Mucosa of rectum (tissue), 2 donors: ENCODE results near the gene CHGA.

ENCODE experiments used
- H3K27ac ChIP-seq, 2 donors: one replicate each; pipeline ENCODE4 v1.7.0; 2013; ENCODE audit warnings: inconsistent platforms in 2 of 2, low read depth in 2 of 2, low read length in 2 of 2
- H3K27me3 ChIP-seq, 2 donors: one replicate each; pipeline ENCODE4 v1.7.0; 2013; ENCODE audit warnings: low read length in 2 of 2; ENCODE audit not compliant: control insufficient read depth in 2 of 2, insufficient read depth in 2 of 2
- H3K36me3 ChIP-seq, 2 donors: one replicate each; pipeline ENCODE4 v1.7.0; 2013; ENCODE audit warnings: low read length in 2 of 2; ENCODE audit not compliant: control insufficient read depth in 2 of 2, insufficient read depth in 2 of 2
- H3K4me1 ChIP-seq, 2 donors: one replicate each; pipeline ENCODE4 v1.7.0; 2013; ENCODE audit warnings: low read length in 2 of 2, mild to moderate bottlenecking in 1 of 2; ENCODE audit not compliant: control insufficient read depth in 2 of 2, insufficient read depth in 2 of 2
- H3K4me3 ChIP-seq, 2 donors: one replicate each; pipeline ENCODE4 v1.7.0; 2013; ENCODE audit warnings: low read length in 2 of 2
- H3K9ac ChIP-seq, 2 donors: one replicate each; pipeline ENCODE4 v1.7.0; 2013; ENCODE audit warnings: low read length in 2 of 2, low read depth in 1 of 2, mild to moderate bottlenecking in 1 of 2
- H3K9me3 ChIP-seq, 2 donors: one replicate each; pipeline ENCODE4 v1.7.0; 2013; ENCODE audit warnings: low read length in 2 of 2; ENCODE audit not compliant: control insufficient read depth in 2 of 2
- donor health status: healthy.
- donor health status: Normal muscosa, but diverticular disease.

Gene CHGA

GRCh38 chr14:92976268-92976667 lies 53.3 kb downstream of the CHGA start:
- Histone ChIP-seq H3K4me3 (no peak overlapping the region), H3K9ac (no peak overlapping the region), H3K4me1 (no peaks in the 10 kb centered on the region), H3K36me3 (peaks cover 16 to 20% of the 10 kb centered on the region in 2 donors), H3K9me3 (peaks cover 0 to 9% of the 10 kb centered on the region in 2 donors), H3K27ac (no peak overlapping the region), H3K27me3 (no peaks in the 10 kb centered on the region)

- Histone ChIP-seq H3K4me3 (no peak overlapping the region), H3K27me3 (no peaks in the 10 kb centered on the region), H3K27ac (no peak overlapping the region), H3K9me3 (peaks cover 0 to 9% of the 10 kb centered on the region in 2 donors), H3K4me1 (no peaks in the 10 kb centered on the region), H3K9ac (no peak overlapping the region), H3K36me3 (peaks cover 16 to 26% of the 10 kb centered on the region in 2 donors)
Observed at GRCh38 chr14:92978229-92979021, 55.5 kb downstream of the CHGA start.

GRCh38 chr14:92980866-92981265 lies 57.9 kb downstream of the CHGA start:
- H3K27me3 ChIP-seq = no peaks in the 10 kb centered on the region
- peaks cover 16 to 24% of the 10 kb centered on the region in 2 donors for H3K36me3 ChIP-seq
- H3K9me3 ChIP-seq = peaks cover 0 to 9% of the 10 kb centered on the region in 2 donors
- H3K4me3 ChIP-seq = no peak overlapping the region
- no peaks in the 10 kb centered on the region for H3K4me1 ChIP-seq
- H3K27ac ChIP-seq = no peak overlapping the region
- no peak overlapping the region for H3K9ac ChIP-seq

GRCh38 chr14:92981726-92982125 lies 58.8 kb downstream of the CHGA start:
- no peak overlapping the region for H3K27ac ChIP-seq
- no peaks in the 10 kb centered on the region for H3K27me3 ChIP-seq
- no peak overlapping the region for H3K9ac ChIP-seq
- H3K4me3 ChIP-seq = no peak overlapping the region
- H3K36me3 ChIP-seq = peaks cover 10 to 19% of the 10 kb centered on the region in 2 donors
- peaks cover 0 to 7% of the 10 kb centered on the region in 2 donors for H3K9me3 ChIP-seq
- H3K4me1 ChIP-seq = no peaks in the 10 kb centered on the region

GRCh38 chr14:92982956-92983355 lies 60.0 kb downstream of the CHGA start:
- H3K27me3 ChIP-seq = no peaks in the 10 kb centered on the region
- H3K4me1 ChIP-seq = no peaks in the 10 kb centered on the region
- H3K9me3 ChIP-seq = peaks cover 0 to 5% of the 10 kb centered on the region in 2 donors
- H3K36me3 ChIP-seq = peaks cover 4 to 12% of the 10 kb centered on the region in 2 donors
- H3K9ac ChIP-seq = no peak overlapping the region
- H3K4me3 ChIP-seq = no peak overlapping the region
- no peak overlapping the region for H3K27ac ChIP-seq

GRCh38 chr14:92984082-92984788 lies 61.3 kb downstream of the CHGA start:
- Histone ChIP-seq H3K36me3 (peaks cover 4 to 6% of the 10 kb centered on the region in 2 donors), H3K9ac (no peak overlapping the region), H3K4me3 (no peak overlapping the region), H3K4me1 (no peaks in the 10 kb centered on the region), H3K27me3 (no peaks in the 10 kb centered on the region), H3K27ac (no peak overlapping the region), H3K9me3 (peaks cover 0 to 2% of the 10 kb centered on the region in 2 donors)
